SJSA1 (cell line): ENCODE results near the gene ENDOV. TPM values are rescaled to one million over a fixed set of nuclear protein-coding genes. Genes with fewer than 3 reads are reported as not detected.
A peak's percentile ranks its signal among the peaks of the same experiment; 100 is the strongest.

Experiments
- DNase-seq, 2 experiments: peaks; one replicate each; pipeline ENCODE4 v3.0.0-alpha.2; 2015 to 2020; ENCODE audit warnings: low spot score in 2 of 2, low read depth in 1 of 2
- H3K27ac ChIP-seq: fragments of 250-450 bp; sonication (Bioruptor Pico); 2 replicates; pipeline ENCODE4 v1.5.1; 2020; ENCODE audit warnings: mild to moderate bottlenecking, moderate library complexity
- H3K27me3 ChIP-seq: fragments of 250-450 bp; sonication (Bioruptor Pico); replicated peaks from 2 replicates; pipeline ENCODE4 v1.5.1; 2020; ENCODE audit warnings: mild to moderate bottlenecking, moderate library complexity
- H3K36me3 ChIP-seq: fragments of 250-450 bp; sonication (Bioruptor Pico); 2 replicates; pipeline ENCODE4 v1.5.1; 2020; ENCODE audit warnings: mild to moderate bottlenecking
- H3K4me1 ChIP-seq: fragments of 250-450 bp; sonication (Bioruptor Pico); replicated peaks from 2 replicates; pipeline ENCODE4 v1.6.1; 2021; ENCODE audit warnings: mild to moderate bottlenecking
- H3K4me3 ChIP-seq: fragments of 250-450 bp; sonication (Bioruptor Pico); 2 replicates; pipeline ENCODE4 v1.5.1; 2020; ENCODE audit warnings: mild to moderate bottlenecking
- H3K9me3 ChIP-seq: fragments of 250-450 bp; sonication (Bioruptor Pico); replicated peaks from 2 replicates; pipeline ENCODE4 v1.5.1; 2020; ENCODE audit warnings: mild to moderate bottlenecking
- total RNA-seq: library from RNA; depleted of rRNA; stranded (reverse); fragments of >200 nt; shearing (Covaris generic); gene quantifications from 2 replicates; pipeline ENCODE4 v1.2.3, GENCODE V29; 2014

Gene ENDOV
- total RNA-seq, 1 experiment from 2014 or later, result 25.6 TPM

- Histone ChIP-seq H3K36me3 (no peaks in the 10 kb centered on the region), H3K4me3 (no peak overlapping the region), H3K9me3 (no peaks in the 10 kb centered on the region), H3K4me1 (peaks cover 29% of the 10 kb centered on the region), H3K27ac (no peak overlapping the region), H3K27me3 (no peaks in the 10 kb centered on the region; the same call in 1 of the 2 replicates)
- DNase-seq, result no peak
Measured at GRCh38 chr17:80447790-80448189, 32.8 kb downstream of the ENDOV start.

DNA sequence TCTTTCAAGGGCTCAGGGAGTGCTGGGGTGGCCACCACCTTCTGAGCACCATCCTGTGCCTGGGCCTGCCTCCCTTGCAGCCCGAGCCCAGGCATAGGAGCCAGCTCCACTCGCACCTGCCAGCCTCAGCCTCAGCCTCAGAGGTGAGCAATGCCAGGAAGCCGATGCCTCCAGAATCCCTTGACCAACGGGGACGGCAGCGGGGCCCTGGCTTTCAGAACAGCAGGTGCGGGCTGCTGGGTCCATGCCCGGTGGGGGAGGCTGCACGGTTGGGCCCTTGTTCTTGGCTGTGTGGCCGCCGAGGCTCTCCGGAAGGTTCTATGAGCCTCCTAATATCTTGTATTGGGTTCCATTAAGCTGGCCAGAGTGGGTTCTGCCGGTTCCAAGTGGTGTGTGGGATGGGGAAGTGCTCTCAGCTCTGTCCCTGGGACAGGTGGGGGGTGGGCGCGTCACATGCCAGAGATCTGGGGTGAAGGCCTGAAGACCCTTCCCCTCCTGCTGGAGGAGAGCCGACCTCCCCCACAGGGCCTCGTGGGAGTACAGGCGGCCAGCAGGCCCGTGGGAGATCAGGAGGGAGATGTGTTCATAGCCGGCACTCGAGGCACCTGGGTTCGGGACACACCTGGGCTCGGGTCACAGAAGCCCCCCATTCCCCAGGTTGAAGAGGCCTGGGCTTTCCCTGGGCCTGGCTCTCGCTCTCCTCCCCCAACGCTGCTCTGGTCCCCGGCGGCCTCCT lies 34.4 kb downstream of the ENDOV start:
- no peak overlapping the region for H3K4me3 ChIP-seq
- H3K9me3 ChIP-seq, result 0 out of 2 replicates have a peak, but pooled peaks cover 3% of the 10 kb centered on the region
- H3K27ac ChIP-seq, result no peak overlapping the region

DNA sequence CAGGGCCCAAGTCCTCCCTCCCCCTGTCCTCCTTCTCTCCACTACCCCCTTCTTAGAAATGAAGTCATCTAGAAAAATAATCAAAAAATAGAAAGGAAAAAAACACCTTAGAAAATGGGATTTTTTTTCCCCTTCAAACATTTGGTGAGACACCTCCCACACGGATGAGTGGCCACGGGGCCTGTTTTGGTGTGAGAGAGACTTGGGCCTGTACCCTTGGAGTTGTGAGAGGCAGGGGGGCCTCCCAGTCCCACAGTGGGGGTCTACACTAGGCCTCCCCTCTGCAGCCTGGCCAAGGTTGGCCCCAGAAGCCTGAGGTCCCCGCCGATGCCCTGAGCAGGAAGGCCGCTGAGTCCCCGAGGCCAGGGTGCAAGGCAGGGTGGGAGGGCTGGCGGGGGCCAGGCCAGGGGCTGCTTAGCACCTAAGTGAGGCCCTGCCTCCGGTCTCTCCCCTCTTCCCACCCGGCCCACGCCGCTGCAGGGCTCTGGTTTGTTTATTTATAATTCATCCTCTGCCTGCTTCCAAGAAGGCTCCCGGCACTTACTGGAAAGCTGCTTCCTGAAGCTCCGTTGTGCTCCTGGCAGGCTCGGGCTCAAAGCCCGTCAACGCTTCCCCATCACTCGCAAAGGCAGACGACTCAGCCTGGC lies 35.1 kb downstream of the ENDOV start:
- peak; percentile 50 to 72 for DNase-seq
- H3K27me3 ChIP-seq, result no peaks in the 10 kb centered on the region
- 0 out of 2 replicates have a peak, but pooled peaks cover 3% of the 10 kb centered on the region for H3K9me3 ChIP-seq
- no peak overlapping the region for H3K27ac ChIP-seq
- H3K4me3 ChIP-seq, result no peak overlapping the region
- peaks cover 8% of the 10 kb centered on the region for H3K36me3 ChIP-seq
- peaks cover 40% of the 10 kb centered on the region for H3K4me1 ChIP-seq

More for the DNA sequence above, 34.4 kb downstream of the ENDOV start:
- Histone ChIP-seq H3K27me3 (no peaks in the 10 kb centered on the region), H3K4me1 (peaks cover 38% of the 10 kb centered on the region), H3K36me3 (peaks cover 6% of the 10 kb centered on the region)
- no peak for DNase-seq

DNA sequence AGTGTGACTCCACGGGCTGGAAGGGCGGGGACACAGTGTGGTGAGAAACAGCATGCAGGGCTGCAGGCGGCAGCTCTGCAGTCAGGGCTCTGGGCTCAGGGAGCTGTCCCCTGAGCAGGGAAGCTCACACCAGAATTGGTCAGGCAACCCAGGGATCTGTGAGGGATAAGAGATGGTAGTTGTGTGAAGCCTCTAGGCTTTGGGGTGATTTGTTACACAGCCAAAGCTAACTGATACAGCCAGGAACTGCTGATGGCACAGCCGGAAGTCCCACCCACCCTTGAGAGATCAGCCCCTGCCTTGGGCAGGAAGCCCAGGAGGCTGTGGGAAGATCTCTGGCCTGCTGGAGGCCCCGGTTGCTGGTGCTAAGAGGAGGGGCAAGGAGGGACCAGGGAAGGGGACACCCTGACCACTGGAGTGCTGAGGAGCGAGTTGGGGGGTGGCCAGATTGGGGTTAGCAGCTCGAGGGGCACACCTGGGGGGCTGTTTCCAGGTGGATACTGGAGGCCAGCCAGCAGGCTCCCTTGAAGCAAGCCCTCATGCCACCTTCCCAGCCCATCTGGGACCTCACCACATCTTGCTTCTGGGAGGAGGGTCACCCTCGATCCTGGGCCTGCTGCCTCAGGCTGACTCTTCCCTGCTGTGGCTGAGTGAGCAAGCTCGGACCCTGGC lies 36.3 kb downstream of the ENDOV start:
- no peak for DNase-seq
- Histone ChIP-seq H3K27ac (no peak overlapping the region), H3K27me3 (no peaks in the 10 kb centered on the region), H3K4me3 (no peak overlapping the region), H3K4me1 (peaks cover 47% of the 10 kb centered on the region), H3K36me3 (peaks cover 8% of the 10 kb centered on the region), H3K9me3 (0 out of 2 replicates have a peak, but pooled peaks cover 3% of the 10 kb centered on the region)

DNA sequence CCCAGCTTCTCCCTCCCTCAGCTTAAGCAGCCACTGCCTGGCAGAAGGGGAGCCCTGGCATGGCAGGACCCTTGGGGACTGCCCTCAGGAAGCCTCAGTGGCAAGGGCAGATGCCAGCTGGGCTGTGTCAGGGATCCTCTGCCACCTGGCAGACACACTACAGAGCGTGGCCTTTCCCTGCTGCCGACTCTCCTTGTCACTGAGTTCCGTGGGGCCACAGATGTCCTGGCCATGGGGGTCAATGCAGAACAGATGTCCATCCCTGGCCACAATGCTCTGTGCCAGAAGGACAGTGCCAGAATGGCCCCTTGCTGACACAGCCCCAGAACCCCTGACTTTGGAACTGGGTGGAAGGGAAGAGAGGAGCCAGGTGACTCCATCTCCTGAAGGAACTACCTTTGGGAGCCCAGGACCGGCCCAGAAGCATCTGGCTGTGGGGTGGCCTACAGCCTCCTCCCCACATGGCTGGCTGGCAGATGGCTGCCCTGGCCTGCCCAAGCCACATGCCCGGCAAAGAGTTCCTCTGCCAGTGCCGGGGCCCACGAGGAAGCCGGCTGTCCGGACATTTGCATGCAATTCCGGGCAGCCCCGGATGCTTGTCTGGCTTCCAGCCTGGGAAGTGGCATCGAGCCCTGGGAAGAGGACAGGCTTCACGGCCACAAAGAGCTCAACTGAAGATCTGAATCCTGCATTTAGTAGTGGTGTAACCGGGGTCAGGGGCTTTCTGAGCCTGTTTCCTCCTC lies 37.4 kb downstream of the ENDOV start:
- Histone ChIP-seq H3K9me3 (0 out of 2 replicates have a peak, but pooled peaks cover 3% of the 10 kb centered on the region), H3K27me3 (no peaks in the 10 kb centered on the region), H3K36me3 (peaks cover 8% of the 10 kb centered on the region), H3K4me1 (peaks cover 39% of the 10 kb centered on the region), H3K27ac (no peak overlapping the region), H3K4me3 (no peak overlapping the region)
- DNase-seq, result no peak

DNA sequence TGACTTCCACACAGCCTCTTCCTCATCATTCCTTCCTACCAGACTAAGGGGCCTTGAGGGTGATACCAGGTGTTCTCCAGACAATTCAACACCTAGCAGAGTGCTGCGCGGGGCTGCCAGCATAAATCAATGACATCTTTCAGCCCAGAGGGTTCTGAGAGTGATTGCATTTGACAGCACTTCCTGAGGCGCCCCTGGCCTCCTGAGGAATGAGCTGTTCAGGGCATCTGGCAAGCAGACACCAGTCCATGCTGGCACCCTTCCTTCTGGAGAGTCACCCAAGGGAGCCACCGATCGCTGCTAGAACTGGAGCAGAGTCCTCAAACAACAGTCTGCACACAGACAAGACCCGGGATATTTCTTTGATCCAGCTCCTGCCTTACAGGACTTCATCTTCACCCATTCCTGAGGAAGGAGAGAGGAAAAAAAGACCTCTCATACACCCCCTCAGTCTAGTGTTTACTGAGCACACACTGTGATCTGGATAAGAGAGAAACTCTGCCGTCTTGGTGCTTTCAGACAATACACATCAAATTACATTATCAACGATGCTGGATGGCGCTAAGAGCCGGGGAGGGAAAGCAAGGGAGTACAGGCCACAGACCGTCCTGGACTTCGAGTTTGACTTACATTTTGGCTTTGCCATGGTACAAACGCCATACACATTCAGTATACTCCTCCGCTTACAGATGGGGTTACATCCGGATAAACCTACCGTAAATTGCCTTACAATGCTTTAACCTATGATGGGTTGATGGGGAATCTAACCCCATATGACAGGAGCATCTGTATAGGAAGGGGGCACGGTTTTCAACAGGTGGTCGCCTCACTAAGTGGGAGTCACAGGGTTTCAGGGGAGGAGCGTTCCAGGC lies 38.4 kb downstream of the ENDOV start:
- Histone ChIP-seq H3K9me3 (0 out of 2 replicates have a peak, but pooled peaks cover 3% of the 10 kb centered on the region), H3K4me3 (peak overlapping the region; percentile 71), H3K4me1 (peaks cover 39% of the 10 kb centered on the region), H3K27ac (no peak overlapping the region), H3K36me3 (peaks cover 8% of the 10 kb centered on the region), H3K27me3 (no peaks in the 10 kb centered on the region; the same call in 1 of the 2 replicates)
- DNase-seq, result no peak

DNA sequence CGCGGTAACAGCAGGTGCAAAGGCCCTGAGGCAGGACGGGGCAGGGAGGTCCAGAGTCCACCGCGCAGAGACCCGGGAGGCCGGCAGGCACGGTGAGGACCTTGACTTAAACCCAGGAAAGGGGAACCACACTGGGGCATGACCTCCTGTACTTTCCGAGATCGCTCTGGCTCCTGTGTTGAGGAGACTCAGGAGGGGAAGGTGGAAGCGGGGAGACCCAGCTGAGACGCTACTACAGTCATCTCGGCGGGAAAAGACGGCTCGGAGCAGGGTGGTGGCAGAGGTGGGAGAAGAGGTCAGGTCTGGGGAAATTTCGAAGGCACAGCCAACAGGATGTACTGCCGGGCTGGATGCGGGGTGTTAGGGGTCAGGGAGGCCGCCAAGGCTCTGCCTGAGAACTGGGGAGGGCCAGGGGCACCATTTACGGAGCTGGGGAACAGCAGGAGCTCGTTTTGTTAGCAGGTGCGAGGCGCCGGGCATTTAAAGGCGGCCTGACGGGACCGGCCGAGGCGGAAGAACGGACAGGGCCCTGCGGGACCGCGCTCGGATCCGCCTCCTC lies 39.1 kb downstream of the ENDOV start:
- Histone ChIP-seq H3K27ac (peak overlapping the region; percentile 89), H3K27me3 (peaks cover under 1% of the 10 kb centered on the region), H3K4me1 (peaks cover 39% of the 10 kb centered on the region), H3K4me3 (peak overlapping the region; percentile 71), H3K9me3 (0 out of 2 replicates have a peak, but pooled peaks cover 3% of the 10 kb centered on the region), H3K36me3 (peaks cover 8% of the 10 kb centered on the region)
- DNase-seq, result no peak

DNA sequence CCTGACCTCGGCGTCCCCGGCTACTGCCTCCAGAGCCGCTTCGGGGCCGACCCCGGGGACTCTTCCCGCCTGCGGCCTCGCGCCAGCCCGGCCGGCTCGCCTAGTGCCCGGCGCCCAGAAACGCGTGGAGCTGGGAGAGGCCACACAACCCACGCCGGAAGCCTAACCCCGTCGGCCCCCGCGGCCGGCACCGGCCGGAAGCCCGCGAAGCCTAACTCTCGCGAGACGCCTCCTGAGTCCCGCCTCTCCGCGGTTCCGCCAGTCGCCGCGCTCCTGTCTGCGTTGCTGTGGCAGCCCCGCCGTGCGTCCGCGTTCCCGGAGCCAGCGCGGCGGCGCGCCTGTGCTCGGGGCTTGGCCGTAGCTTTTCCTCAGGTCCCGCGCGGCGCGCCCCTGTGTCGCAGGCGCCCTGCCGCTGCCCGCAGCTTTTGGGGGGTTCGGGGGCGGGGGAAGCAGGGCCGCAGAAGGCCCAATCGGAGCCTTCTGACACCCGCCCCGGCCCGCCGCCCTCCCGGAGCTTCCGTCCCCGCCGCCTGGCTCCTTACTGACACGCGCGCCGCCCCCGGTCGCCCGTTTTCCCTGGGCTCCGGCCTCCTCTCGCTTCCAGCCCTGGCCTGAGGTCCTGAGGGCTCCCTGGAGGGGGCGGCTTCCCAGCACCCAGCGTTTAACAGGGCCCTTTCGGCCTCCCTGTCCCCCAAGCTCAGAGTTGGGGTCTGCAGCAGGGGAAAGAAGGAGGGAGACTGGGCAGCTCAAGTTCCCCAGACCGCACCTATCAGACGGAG lies 39.8 kb downstream of the ENDOV start:
- Histone ChIP-seq H3K27ac (peak overlapping the region; percentile 89), H3K4me1 (peaks cover 35% of the 10 kb centered on the region), H3K9me3 (0 out of 2 replicates have a peak, but pooled peaks cover 3% of the 10 kb centered on the region), H3K4me3 (peak overlapping the region; percentile 71), H3K36me3 (peaks cover 8% of the 10 kb centered on the region), H3K27me3 (peaks cover 7% of the 10 kb centered on the region)
- DNase-seq, result peak; percentile 97 to 99

- Histone ChIP-seq H3K4me3 (peak overlapping the region; percentile 71), H3K27ac (peak overlapping the region; percentile 89), H3K27me3 (peaks cover 13% of the 10 kb centered on the region), H3K36me3 (peaks cover 8% of the 10 kb centered on the region), H3K9me3 (0 out of 2 replicates have a peak, but pooled peaks cover 3% of the 10 kb centered on the region), H3K4me1 (peaks cover 29% of the 10 kb centered on the region)
- DNase-seq, result peak in 1 of 2 experiments; percentile 79
Measured at GRCh38 chr17:80455336-80455710, 40.4 kb downstream of the ENDOV start.

GRCh38 chr17:80455784-80456183 lies 40.8 kb downstream of the ENDOV start:
- 0 out of 2 replicates have a peak, but pooled peaks cover 3% of the 10 kb centered on the region for H3K9me3 ChIP-seq
- peaks cover 24% of the 10 kb centered on the region for H3K4me1 ChIP-seq
- no peak for DNase-seq
- H3K27me3 ChIP-seq, result peaks cover 16% of the 10 kb centered on the region
- H3K27ac ChIP-seq, result no peak overlapping the region
- peaks cover 8% of the 10 kb centered on the region for H3K36me3 ChIP-seq
- no peak overlapping the region for H3K4me3 ChIP-seq

DNA sequence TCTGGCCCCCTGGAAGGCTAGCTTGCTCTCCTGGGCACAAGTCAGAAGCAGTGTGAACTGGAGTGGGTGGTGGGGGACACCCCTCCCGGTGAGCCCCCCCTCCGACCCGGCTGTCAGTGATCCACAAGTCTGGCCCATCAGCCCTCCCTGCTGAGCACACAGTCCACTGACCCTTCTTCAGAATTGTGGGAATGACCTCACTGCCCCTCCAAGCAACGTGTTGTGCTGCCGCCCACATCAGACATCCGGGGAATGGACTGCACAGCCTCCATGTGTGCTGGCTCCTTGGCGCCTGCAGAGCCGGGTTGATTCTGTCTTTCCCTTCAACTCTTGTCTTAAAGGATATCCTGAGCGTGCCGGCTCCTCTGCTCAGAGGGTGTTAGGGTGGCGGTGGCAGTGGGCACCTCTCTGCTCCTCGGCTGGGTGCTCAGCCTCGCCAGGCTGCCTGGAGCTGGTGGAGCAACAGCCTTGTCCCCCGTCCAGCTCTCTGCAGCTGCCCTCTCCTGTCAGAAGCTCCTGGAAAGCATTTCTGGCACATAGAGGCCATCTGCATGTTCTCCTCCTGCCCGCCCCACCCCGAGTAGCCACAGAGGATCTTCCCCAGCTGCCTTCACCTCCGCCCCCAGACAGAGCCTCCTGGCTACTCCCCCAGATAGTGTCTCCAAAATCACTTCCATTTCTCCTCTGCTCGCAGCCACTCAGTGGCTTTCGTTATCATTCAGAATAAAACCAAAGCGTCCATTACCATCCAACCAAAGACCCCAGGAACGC lies 41.7 kb downstream of the ENDOV start:
- Histone ChIP-seq H3K27me3 (peaks cover 18% of the 10 kb centered on the region), H3K36me3 (peaks cover 8% of the 10 kb centered on the region), H3K4me3 (no peak overlapping the region), H3K9me3 (0 out of 2 replicates have a peak, but pooled peaks cover 3% of the 10 kb centered on the region), H3K27ac (no peak overlapping the region), H3K4me1 (peaks cover 20% of the 10 kb centered on the region)
- no peak for DNase-seq
